ENCODE results near the gene LGALS3.

Gene LGALS3

GRCh38 chr14:55133416-55133815 lies 4.4 kb downstream of the LGALS3 start:
- DNase-seq: no peak

GRCh38 chr14:55136241-55136640 lies 7.2 kb downstream of the LGALS3 start:
- DNase-seq: no peak

- no peak for DNase-seq
These were observed 8.1 kb downstream of the LGALS3 start for GRCh38 chr14:55136885-55137786.

DNA sequence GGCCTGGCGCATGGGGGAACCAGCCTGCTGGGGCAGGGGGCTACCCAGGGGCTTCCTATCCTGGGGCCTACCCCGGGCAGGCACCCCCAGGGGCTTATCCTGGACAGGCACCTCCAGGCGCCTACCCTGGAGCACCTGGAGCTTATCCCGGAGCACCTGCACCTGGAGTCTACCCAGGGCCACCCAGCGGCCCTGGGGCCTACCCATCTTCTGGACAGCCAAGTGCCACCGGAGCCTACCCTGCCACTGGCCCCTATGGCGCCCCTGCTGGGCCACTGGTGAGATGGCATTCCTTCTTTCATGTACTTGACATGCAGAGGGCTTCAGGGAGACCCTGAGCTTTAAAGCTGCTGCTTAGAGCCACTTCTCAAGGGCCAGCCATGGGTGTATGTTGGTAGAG lies 9.0 kb downstream of the LGALS3 start:
- no peak for DNase-seq

GRCh38 chr14:55139141-55139540 lies 10.1 kb downstream of the LGALS3 start:
- DNase-seq: no peak

DNA sequence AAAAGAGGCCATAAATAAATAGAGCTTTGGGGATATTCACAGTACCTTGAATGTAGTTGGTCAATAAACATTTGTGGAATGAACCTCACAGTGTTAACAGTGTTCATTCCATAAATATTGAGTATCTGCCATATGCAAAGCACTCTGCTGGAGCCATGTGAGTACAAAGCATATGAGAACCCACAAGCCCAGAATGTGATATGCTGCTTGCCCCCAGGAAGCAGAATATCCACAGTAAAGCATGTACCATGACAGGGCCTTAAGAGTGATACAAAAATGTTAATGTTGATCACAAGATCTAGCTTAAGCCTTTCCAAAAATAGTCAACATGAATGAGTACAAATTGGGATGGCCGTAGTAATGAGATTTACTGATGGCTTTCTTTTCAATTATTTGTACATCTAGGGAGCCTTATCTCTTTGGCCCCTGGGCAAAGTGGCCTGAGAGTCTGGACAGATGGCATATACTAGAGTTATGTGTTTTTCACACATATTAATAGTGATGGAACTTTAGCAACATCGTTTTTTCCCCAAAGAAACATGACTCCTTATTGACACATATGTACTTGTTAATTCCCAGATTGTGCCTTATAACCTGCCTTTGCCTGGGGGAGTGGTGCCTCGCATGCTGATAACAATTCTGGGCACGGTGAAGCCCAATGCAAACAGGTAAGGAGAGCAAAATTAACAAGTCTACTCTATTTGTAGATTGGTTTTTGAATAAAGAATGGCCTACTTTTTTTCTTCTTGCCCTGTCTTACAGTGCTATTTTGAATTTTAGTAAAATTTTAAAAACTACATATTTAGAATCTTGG lies 10.9 kb downstream of the LGALS3 start:
- DNase-seq: no peak

- DNase-seq: no peak
These were observed 12.8 kb downstream of the LGALS3 start for GRCh38 chr14:55141825-55142224.

- no peak for DNase-seq
These were observed 13.4 kb downstream of the LGALS3 start for GRCh38 chr14:55142466-55142865.

- DNase-seq: no peak
These were observed 17.4 kb downstream of the LGALS3 start for GRCh38 chr14:55146425-55146824.

GRCh38 chr14:55151601-55152000 lies 22.5 kb downstream of the LGALS3 start:
- DNase-seq: no peak

GRCh38 chr14:55152052-55152753 lies 23.2 kb downstream of the LGALS3 start:
- no peak for DNase-seq

- DNase-seq: no peak
These were observed 24.9 kb downstream of the LGALS3 start for GRCh38 chr14:55153951-55154350.

DNA sequence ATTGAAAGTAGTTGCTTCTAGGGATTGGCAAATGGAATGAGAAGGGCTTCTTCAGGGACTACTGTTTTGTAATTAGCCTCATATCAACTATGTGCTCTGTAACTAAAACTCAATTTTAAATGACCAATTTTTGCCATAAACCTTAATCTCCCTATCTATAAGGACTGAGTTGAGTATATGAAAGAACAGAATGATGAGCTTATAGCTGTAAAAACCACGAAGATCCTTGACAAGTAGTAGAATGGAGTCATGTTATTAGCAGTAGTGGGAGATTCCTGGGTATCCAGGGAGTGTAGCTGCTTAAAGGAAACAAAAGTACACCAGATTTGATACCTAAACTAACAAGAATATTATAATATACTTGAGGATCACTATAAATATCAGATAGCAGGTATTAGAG lies 28.0 kb downstream of the LGALS3 start:
- no peak for DNase-seq

- no peak for DNase-seq
These were observed 29.4 kb downstream of the LGALS3 start for GRCh38 chr14:55158412-55158811.

DNA sequence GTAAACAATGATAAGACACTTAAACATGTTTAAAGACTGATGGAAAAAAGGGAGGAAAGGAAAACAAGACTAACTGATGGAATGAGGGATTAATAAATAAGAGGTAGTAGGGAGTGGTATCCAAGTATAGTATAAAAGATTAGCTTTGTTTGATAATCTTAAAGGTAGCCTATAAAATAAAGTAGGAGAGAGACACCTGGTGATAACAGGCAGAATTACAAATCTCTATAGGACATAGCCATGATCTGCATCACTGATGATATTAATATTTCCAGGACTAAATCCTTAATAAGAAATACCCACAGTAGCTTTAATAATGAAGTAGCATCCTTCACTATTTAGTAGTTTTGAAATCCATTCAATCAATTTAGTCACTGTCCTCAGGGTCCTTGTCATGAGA lies 31.9 kb downstream of the LGALS3 start:
- peak; percentile 4 for DNase-seq

- DNase-seq: no peak
These were observed 41.5 kb downstream of the LGALS3 start for GRCh38 chr14:55170526-55170925.

DNA sequence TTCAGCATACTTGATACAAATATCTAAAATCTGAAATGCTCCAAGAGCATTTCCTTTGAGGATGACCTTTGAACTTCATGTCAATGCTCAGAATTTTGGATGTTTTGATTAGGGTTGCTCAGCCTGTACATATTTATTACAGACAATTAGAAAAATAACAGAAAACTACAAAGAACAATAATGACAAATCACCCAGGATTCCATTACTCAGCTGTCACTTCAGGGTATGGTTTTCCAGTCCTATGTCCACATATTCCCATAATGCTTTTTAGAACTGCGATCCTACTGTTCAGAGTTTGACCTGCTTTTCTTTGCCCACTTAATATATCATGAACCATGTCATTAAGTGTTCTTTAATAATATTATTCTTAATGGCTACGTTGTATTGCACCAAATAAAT lies 51.0 kb downstream of the LGALS3 start:
- no peak for DNase-seq

DNA sequence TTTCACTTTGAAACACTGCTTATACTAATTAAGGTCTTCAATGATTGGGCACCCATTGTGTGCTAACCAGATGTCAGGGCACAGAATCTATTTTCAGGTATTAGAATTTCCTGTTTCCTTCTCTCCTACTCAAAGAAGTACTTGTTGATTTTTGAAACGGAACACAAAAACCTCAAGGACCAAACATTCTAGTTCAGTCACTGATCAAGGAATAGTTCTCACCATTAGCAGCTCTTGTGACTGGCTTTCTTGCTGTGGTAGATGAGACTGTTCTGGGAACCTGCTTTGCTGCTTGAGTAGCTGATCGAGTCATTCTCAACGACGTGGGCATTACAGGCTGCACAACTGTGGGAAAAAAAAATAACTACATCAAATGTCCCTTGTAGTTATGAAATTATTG lies 51.4 kb downstream of the LGALS3 start:
- DNase-seq: no peak

DNA sequence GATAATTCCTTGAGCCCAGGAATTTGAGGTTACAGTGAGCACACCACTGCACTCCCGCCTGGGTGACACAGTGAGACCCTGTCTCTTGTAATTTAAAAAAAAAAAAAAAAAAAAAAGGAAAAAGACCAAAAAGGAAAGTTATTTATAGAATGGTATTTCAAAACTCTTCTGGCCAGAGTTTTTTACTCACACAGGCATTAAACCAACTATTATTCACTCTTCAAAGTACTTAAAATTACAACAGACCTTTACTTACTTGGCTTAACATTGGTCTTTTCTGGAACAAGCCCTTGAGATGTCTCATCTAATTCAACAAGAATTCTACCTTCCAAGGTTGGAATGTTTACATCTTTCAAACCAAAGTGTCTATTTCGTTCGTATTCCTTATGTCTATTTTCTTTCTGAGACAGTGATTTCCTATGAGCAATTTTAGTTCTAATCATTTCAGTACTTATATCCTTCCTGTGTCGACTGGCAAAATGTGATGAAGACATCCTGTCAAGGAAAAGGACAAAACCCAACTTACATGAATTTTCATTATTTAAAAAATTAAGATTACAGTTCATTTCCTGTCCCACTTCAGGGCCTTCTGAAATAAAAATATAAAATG lies 59.7 kb downstream of the LGALS3 start:
- no peak for DNase-seq

DNA sequence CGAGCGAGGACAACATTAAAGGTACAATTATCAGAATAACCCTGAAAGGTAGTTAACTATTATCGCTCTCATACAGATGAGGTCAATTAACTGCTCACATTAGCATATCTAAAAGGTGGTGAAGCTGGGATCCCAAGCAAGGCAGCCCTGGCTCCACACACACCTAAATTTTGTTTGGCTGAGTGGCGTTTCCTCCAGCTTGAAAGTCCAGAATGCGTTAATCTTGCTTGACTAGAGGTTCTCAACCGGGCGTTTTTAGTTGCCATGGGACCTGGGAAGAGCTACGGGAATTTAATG lies 61.8 kb downstream of the LGALS3 start:
- peak; percentile 51 for DNase-seq

DNA sequence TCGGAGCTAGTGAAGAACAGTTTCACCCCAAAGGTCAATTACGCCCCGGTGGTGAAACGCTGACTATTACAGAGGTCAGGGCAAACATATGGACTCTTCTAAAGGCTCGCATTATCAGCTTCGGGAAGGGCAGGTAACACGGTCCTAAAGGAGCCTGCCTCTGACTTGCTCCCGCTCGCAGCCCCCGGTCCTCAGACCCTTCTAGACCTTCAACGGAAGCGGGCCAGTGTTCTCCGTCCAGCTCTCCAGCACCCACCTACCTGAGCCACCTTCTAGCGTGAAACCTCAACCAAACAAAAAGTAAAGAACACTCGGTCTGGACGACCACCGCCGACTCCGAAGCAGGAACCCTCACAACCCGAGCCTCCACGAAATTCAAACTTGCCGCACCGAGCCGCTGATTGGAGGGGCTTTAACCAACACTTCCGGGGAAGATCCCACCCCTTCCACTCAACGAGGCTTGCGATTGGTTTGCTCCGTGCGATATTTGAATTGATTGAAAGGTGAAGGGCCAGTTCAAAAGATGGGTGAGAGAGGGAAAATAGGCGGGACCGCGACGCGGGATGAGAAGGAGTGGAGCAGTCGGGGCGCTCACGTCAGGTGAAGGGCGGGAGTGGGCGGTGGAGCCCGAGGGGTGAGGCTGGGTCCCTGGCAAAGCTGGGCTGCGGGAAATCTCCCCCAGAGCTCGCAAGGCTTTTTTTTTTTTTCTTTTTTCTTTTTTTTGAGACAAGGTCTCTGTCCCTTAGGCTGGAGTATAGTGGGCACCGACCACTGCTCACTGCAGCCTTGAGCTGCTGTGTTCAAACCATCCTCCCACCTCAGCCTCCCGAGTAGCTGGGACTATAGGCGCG lies 62.4 kb downstream of the LGALS3 start, which contains the start of gene DLGAP5:
Gene DLGAP5, minus strand, starts transcription at position 383 of the 851 bp plus-strand sequence. CDS start 2,406 bp downstream, outside the sequence.
- peak; percentile 98 for DNase-seq

DNA sequence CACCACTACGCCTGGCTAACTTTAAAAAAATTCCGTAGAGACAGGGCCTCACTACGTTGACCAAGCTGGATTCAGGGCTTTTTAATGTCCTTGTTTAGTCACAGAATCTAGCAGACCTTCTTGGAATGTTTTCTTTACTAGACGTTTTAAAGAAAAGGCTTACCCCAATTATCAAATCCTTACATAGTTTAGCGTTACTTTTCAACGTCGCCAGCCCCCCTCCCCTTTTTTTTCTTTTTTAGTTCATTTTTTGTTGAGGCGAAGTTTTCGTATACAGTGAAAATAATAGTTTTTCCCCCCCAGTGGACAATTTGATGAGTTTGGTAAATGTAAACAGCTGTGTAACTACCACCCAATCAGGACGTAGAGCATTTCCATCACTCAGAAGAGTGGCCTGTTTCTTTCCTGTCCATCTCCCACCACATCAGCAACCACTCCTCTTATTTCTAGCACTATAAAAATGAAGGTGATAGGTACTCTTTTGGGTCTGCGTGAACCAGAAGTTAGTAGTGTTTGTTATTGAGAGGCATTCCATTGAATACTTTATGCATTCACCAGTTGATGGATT lies 63.1 kb downstream of the LGALS3 start:
- no peak for DNase-seq
